HCT116 (cell line): ENCODE data around the gene GMDS. TPM values are rescaled to one million over a fixed set of nuclear protein-coding genes. Genes with fewer than 3 reads are reported as not detected.

Experiments
- ATAC-seq: fragments of 200-7000 bp; cut with Tn5 transposase; 2 replicates; pipeline ENCODE4 v1.9.1; 2020; ENCODE audit warnings: mild to moderate bottlenecking, moderate library complexity
- BruUV-seq: library from RNA; stranded (reverse); fragments of 400-500 nt; replicated peaks from 2 replicates; lab custom pipeline; 2021; lab: Mats Ljungman, UMichigan
- CTCF ChIA-PET: fragments of 300-600 bp; sonication (Branson Sonifier 250); formaldehyde crosslinking; loops from one replicate; lab custom pipeline; 2021; ENCODE audit warnings: antibody characterized with exemption; lab: Charles Lee
- POLR2A ChIA-PET: fragments of 300-600, 350-600 bp; sonication (Branson Sonifier 250); formaldehyde crosslinking; loops from one replicate; lab custom pipeline; 2021; ENCODE audit warnings: antibody characterized with exemption; lab: Charles Lee
- RAD21 ChIA-PET, 2 experiments: fragments of 300-600 bp; sonication (Branson Sonifier 250); formaldehyde crosslinking; loops; one replicate each; lab custom pipeline; 2023; ENCODE audit warnings: low total read pairs in 2 of 2; ENCODE audit not compliant: uncharacterized antibody in 2 of 2, unreplicated experiment in 2 of 2, low non-redundant PET in 1 of 2; lab: Charles Lee
- DNase-seq: peaks from one replicate; pipeline ENCODE4 v3.0.0-alpha.2; 2010; ENCODE audit warnings: low read depth, low spot score
- H2AFZ ChIP-seq: fragments of 200-600 bp; shearing (Covaris generic), sonication (generic); 2 replicates; pipeline ENCODE4 v1.6.1; 2017; ENCODE audit warnings: low read depth, mixed run types, mixed read lengths, antibody characterized with exemption, low read length; ENCODE audit not compliant: poor library complexity, severe bottlenecking
- H3K27ac ChIP-seq: 2 replicates; pipeline ENCODE4 v1.5.1; 2012; ENCODE audit warnings: low read depth, low read length
- H3K27me3 ChIP-seq: fragments of 200-600 bp; sonication (generic); 2 replicates; pipeline ENCODE4 v1.6.1; 2016; ENCODE audit warnings: mixed run types, low read length, mixed read lengths; ENCODE audit not compliant: insufficient read depth
- H3K36me3 ChIP-seq, 2 experiments: fragments of 200-500 bp in 1 of 2; fragments of 200-600 bp in 1 of 2; sonication (Bioruptor generic) in 1 of 2; sonication (generic) in 1 of 2; 2 replicates each; pipeline versions ENCODE4 v1.5.1 to v1.6.1; 2014 to 2016; ENCODE audit warnings: low read length in 2 of 2, inconsistent platforms in 1 of 2, mixed read lengths in 1 of 2, mixed run types in 1 of 2; ENCODE audit not compliant: insufficient read depth in 2 of 2, control insufficient read depth in 1 of 2
- H3K4me1 ChIP-seq, 2 experiments: fragments of 200-600 bp in 1 of 2; sonication (generic) in 1 of 2; 2 replicates each; pipeline versions ENCODE4 v1.5.1 to v1.6.1; 2012 to 2017; ENCODE audit warnings: low read length in 2 of 2, inconsistent platforms in 1 of 2, mild to moderate bottlenecking in 1 of 2, mixed read lengths in 1 of 2, mixed run types in 1 of 2, moderate library complexity in 1 of 2; ENCODE audit not compliant: insufficient read depth in 2 of 2, control insufficient read depth in 1 of 2
- H3K4me2 ChIP-seq: fragments of 200-600 bp; sonication (generic); 2 replicates; pipeline ENCODE4 v1.6.1; 2017; ENCODE audit warnings: mixed run types, low read length, mixed read lengths
- H3K4me3 ChIP-seq, 2 experiments: fragments of 200-600 bp in 1 of 2; sonication (generic) in 1 of 2; replicated peaks in 1 of 2; 2 replicates each; pipeline ENCODE4 v1.5.1; 2011 to 2016; ENCODE audit warnings: low read length in 2 of 2, control low read depth in 1 of 2, low read depth in 1 of 2, mild to moderate bottlenecking in 1 of 2, mixed read lengths in 1 of 2, mixed run types in 1 of 2
- H3K79me2 ChIP-seq: fragments of 200-600 bp; sonication (generic); 2 replicates; pipeline ENCODE4 v1.6.1; 2017; ENCODE audit warnings: mild to moderate bottlenecking, mixed run types, low read length, moderate library complexity, mixed read lengths; ENCODE audit not compliant: insufficient read depth
- H3K9ac ChIP-seq: fragments of 200-600 bp; sonication (generic); 2 replicates; pipeline ENCODE4 v1.6.1; 2016; ENCODE audit warnings: low read length, mixed read lengths
- H3K9me2 ChIP-seq: fragments of 200-600 bp; sonication (generic), shearing (Covaris generic); 2 replicates; pipeline ENCODE4 v1.6.1; 2017; ENCODE audit warnings: mixed run types, mild to moderate bottlenecking, moderate library complexity; ENCODE audit not compliant: insufficient read depth
- H3K9me3 ChIP-seq, 2 experiments: fragments of 200-500 bp in 1 of 2; fragments of 200-600 bp in 1 of 2; sonication (Bioruptor generic) in 1 of 2; sonication (generic) in 1 of 2; 2 replicates each; pipeline ENCODE4 v1.6.1; 2014 to 2017; ENCODE audit warnings: low read length in 2 of 2, mixed read lengths in 2 of 2, inconsistent platforms in 1 of 2, low read depth in 1 of 2, mild to moderate bottlenecking in 1 of 2, mixed run types in 1 of 2, moderate library complexity in 1 of 2; ENCODE audit not compliant: control insufficient read depth in 1 of 2, insufficient read depth in 1 of 2
- H4K20me1 ChIP-seq: fragments of 200-600 bp; sonication (generic), shearing (Covaris generic); 2 replicates; pipeline ENCODE4 v1.6.1; 2017; ENCODE audit warnings: mixed run types, mild to moderate bottlenecking, moderate library complexity; ENCODE audit not compliant: insufficient read depth
- ATF3 ChIP-seq: IDR thresholded peaks from 2 replicates; pipeline ENCODE4 v1.6.1; 2012
- CBX3 ChIP-seq: IDR thresholded peaks from 2 replicates; pipeline ENCODE4 v1.6.1; 2012; ENCODE audit warnings: low read depth
- CEBPB ChIP-seq: IDR thresholded peaks from 2 replicates; pipeline ENCODE4 v1.6.1; 2012; ENCODE audit warnings: low read depth
- EGR1 ChIP-seq: IDR thresholded peaks from 2 replicates; pipeline ENCODE4 v1.6.1; 2012; ENCODE audit warnings: low read depth
- EZH2 ChIP-seq: fragments of 200-600 bp; sonication (generic); IDR thresholded peaks from 2 replicates; pipeline ENCODE4 v1.6.1; 2017; ENCODE audit warnings: antibody characterized with exemption, mixed run types
- EZH2phosphoT487 ChIP-seq: fragments of 200-600 bp; IDR thresholded peaks from 2 replicates; pipeline ENCODE4 v1.6.1; 2018; ENCODE audit warnings: antibody characterized with exemption, borderline replicate concordance
- FOSL1 ChIP-seq: IDR thresholded peaks from 2 replicates; pipeline ENCODE4 v1.6.1; 2012; ENCODE audit warnings: low read depth
- MAX ChIP-seq: IDR thresholded peaks from 2 replicates; pipeline ENCODE4 v1.6.1; 2012
- POLR2A ChIP-seq: IDR thresholded peaks from 2 replicates; pipeline ENCODE4 v1.7.0; 2011; ENCODE audit warnings: borderline replicate concordance; ENCODE audit not compliant: insufficient read depth, insufficient read length; ENCODE audit errors: extremely low read depth
- RAD21 ChIP-seq: IDR thresholded peaks from 2 replicates; pipeline ENCODE4 v1.6.1; 2012; ENCODE audit warnings: low read depth, mild to moderate bottlenecking
- REST ChIP-seq: IDR thresholded peaks from 2 replicates; pipeline ENCODE4 v1.6.1; 2012; ENCODE audit warnings: low read depth
- SIN3A ChIP-seq: IDR thresholded peaks from 2 replicates; pipeline ENCODE4 v1.6.1; 2012; ENCODE audit warnings: low read depth
- SRF ChIP-seq: IDR thresholded peaks from 2 replicates; pipeline ENCODE4 v1.6.1; 2012; ENCODE audit warnings: low read depth
- TCF7L2 ChIP-seq: IDR thresholded peaks from 2 replicates; pipeline ENCODE4 v1.7.0; 2011; ENCODE audit warnings: borderline replicate concordance, inconsistent platforms; ENCODE audit not compliant: insufficient read depth, insufficient read length; ENCODE audit errors: extremely low read depth
- YY1 ChIP-seq: IDR thresholded peaks from 2 replicates; pipeline ENCODE4 v1.6.1; 2011; ENCODE audit warnings: low read length, low read depth, moderate library complexity, mild to moderate bottlenecking; ENCODE audit not compliant: insufficient replicate concordance; ENCODE audit errors: extremely low read depth
- ZBTB33 ChIP-seq: IDR thresholded peaks from 2 replicates; pipeline ENCODE4 v1.6.1; 2011; ENCODE audit warnings: mild to moderate bottlenecking, low read length, moderate library complexity; ENCODE audit not compliant: insufficient replicate concordance; ENCODE audit errors: extremely low read depth
- ZNF274 ChIP-seq: fragments of 200-500 bp; sonication (Bioruptor generic); IDR thresholded peaks from 2 replicates; pipeline ENCODE4 v1.6.1; 2014; ENCODE audit warnings: mild to moderate bottlenecking, low read depth, low read length, inconsistent platforms
- intact Hi-C: fragments of 100-400 bp; cut with micrococcal nuclease; formaldehyde crosslinking; loops from 2 replicates; pipeline ENCODE4 v1.10.0; 2022
- total RNA-seq: library from RNA; stranded (reverse); gene quantifications from one replicate; pipeline ENCODE4 v1.2.1, GENCODE V29; 2021; ENCODE audit not compliant: unreplicated experiment

The GMDS gene
- total RNA-seq, 1 experiment from 2014 or later, result 34.4 TPM

- Histone ChIP-seq H3K36me3 (no peaks in the 10 kb centered on the region), H4K20me1 (no peaks in the 10 kb centered on the region), H3K27me3 (no peaks in the 10 kb centered on the region), H2AFZ (no peak overlapping the region), H3K79me2 (no peaks in the 10 kb centered on the region), H3K4me1 (no peaks in the 10 kb centered on the region), H3K9ac (no peak overlapping the region), H3K27ac (no peak overlapping the region), H3K9me3 (no peaks in the 10 kb centered on the region), H3K4me3 (no peak overlapping the region), H3K4me2 (no peak overlapping the region), H3K9me2 (no peaks in the 10 kb centered on the region)
- RAD21 ChIA-PET, result no interaction called here
- CTCF ChIA-PET, result no interaction called here
- TF ChIP-seq TCF7L2 (no peak), EZH2phosphoT487 (no peak), YY1 (no peak), CEBPB (no peak), POLR2A (no peak), EGR1 (no peak), ZNF274 (no peak), ATF3 (no peak), REST (no peak), RAD21 (no peak), MAX (no peak), EZH2 (no peak), ZBTB33 (no peak), SRF (no peak), CBX3 (no peak), FOSL1 (no peak), SIN3A (no peak)
- ATAC-seq (no peak), DNase-seq (no peak)
- POLR2A ChIA-PET, result no interaction called here
- intact Hi-C loops, result no loop called here
- BruUV-seq, result no TSS peak
These were observed 124.5 kb downstream of the GMDS start for GRCh38 chr6:2120912-2121311.
